GM12878 (cell line): Measurements from ENCODE around the gene ARHGDIA. TPM values are rescaled to one million over a fixed set of nuclear protein-coding genes. Genes with fewer than 3 reads are reported as not detected.

Experiments
- BCL3 ChIP-seq: IDR thresholded peaks from 2 replicates; pipeline ENCODE4 v1.6.1; 2011; ENCODE audit warnings: borderline replicate concordance, low read depth, mild to moderate bottlenecking, moderate library complexity, low read length; ENCODE audit not compliant: insufficient read depth, poor library complexity, severe bottlenecking
- BRCA1 ChIP-seq: IDR thresholded peaks from 2 replicates; pipeline ENCODE4 v1.6.1; 2011; ENCODE audit warnings: low read depth, low read length, improper control_type of control experiment
- CREB1 ChIP-seq: IDR thresholded peaks from 2 replicates; pipeline ENCODE4 v1.6.1; 2012; ENCODE audit warnings: low read depth, mild to moderate bottlenecking, inconsistent platforms
- E2F4 ChIP-seq: IDR thresholded peaks from 2 replicates; pipeline ENCODE4 v1.6.1; 2012; ENCODE audit warnings: low read depth, low read length, improper control_type of control experiment
- EGR1 ChIP-seq, 2 experiments: IDR thresholded peaks; 1 replicate in 1 of 2; 2 replicates in 1 of 2; pipeline ENCODE4 v1.6.1; 2011 to 2012; ENCODE audit warnings: low read depth in 2 of 2, low read length in 2 of 2, borderline replicate concordance in 1 of 2, mild to moderate bottlenecking in 1 of 2, moderate library complexity in 1 of 2
- ETV6 ChIP-seq, 2 experiments: fragments of 450-650 bp in 1 of 2; IDR thresholded peaks in 1 of 2; conservative IDR thresholded peaks in 1 of 2; 2 replicates each; pipeline ENCODE4 v1.6.1; 2014; ENCODE audit warnings: antibody characterized with exemption in 1 of 2, borderline replicate concordance in 1 of 2, low read depth in 1 of 2, mild to moderate bottlenecking in 1 of 2, moderate library complexity in 1 of 2
- FOS ChIP-seq: IDR thresholded peaks from 3 replicates; pipeline ENCODE4 v1.6.1; 2011; ENCODE audit warnings: borderline replicate concordance; ENCODE audit not compliant: insufficient read length; ENCODE audit errors: extremely low read depth
- GABPA ChIP-seq: IDR thresholded peaks from 2 replicates; pipeline ENCODE4 v1.6.1; 2014; ENCODE audit warnings: antibody characterized with exemption, low read depth, mild to moderate bottlenecking, inconsistent platforms
- JUND ChIP-seq: IDR thresholded peaks from 2 replicates; pipeline ENCODE4 v1.6.1; 2012; ENCODE audit warnings: low read depth, mild to moderate bottlenecking, low read length, improper control_type of control experiment, moderate library complexity
- KAT2A ChIP-seq: conservative IDR thresholded peaks from 2 replicates; pipeline ENCODE4 v1.6.1; 2011; ENCODE audit warnings: low read depth, low read length; ENCODE audit not compliant: control insufficient read depth
- MTA2 ChIP-seq: fragments of 450-650 bp; IDR thresholded peaks from 2 replicates; pipeline ENCODE4 v1.6.1; 2016; ENCODE audit warnings: low read depth, mild to moderate bottlenecking, moderate library complexity
- NFXL1 ChIP-seq: fragments of 450-650 bp; IDR thresholded peaks from 2 replicates; pipeline ENCODE4 v1.6.1; 2017; ENCODE audit warnings: antibody characterized with exemption, mild to moderate bottlenecking, borderline replicate concordance
- NR2C1 ChIP-seq: fragments of 450-650 bp; IDR thresholded peaks from 2 replicates; pipeline ENCODE4 v1.6.1; 2017; ENCODE audit warnings: antibody characterized with exemption, mild to moderate bottlenecking, moderate library complexity
- POLR2A ChIP-seq: IDR thresholded peaks from 2 replicates; pipeline ENCODE4 v1.6.1; 2011; ENCODE audit warnings: low read depth, mild to moderate bottlenecking, low read length
- POU2F2 ChIP-seq: IDR thresholded peaks from 3 replicates; pipeline ENCODE4 v1.6.1; 2011; ENCODE audit warnings: low read depth, mild to moderate bottlenecking, low read length, borderline replicate concordance
- RAD51 ChIP-seq: fragments of 450-650 bp; IDR thresholded peaks from 2 replicates; pipeline ENCODE4 v1.6.1; 2016; ENCODE audit warnings: moderate library complexity, mild to moderate bottlenecking, inconsistent platforms
- RCOR1 ChIP-seq: conservative IDR thresholded peaks from 2 replicates; pipeline ENCODE4 v1.6.1; 2012; ENCODE audit warnings: low read depth, low read length, improper control_type of control experiment
- REST ChIP-seq: IDR thresholded peaks from 2 replicates; pipeline ENCODE4 v1.6.1; 2012; ENCODE audit warnings: mild to moderate bottlenecking, low read depth, low read length
- SP1 ChIP-seq: IDR thresholded peaks from one replicate; pipeline ENCODE4 v1.6.1; 2011; ENCODE audit warnings: low read depth, low read length
- ZNF217 ChIP-seq: fragments of 450-650 bp; IDR thresholded peaks from 2 replicates; pipeline ENCODE4 v1.6.1; 2017; ENCODE audit warnings: antibody characterized with exemption, mild to moderate bottlenecking
- polyA plus RNA-seq, 11 experiments: library from polyadenylated mRNA; depleted of rRNA in 4 of 11; unstranded in 6 of 11; stranded (reverse) in 5 of 11; fragments of >200 nt; fragmentation: Nextera tagmentation in 4 of 11; fragmentation: Illumina TruSeq in 1 of 11; extraction: Ambion mirVana in 4 of 11; extraction: Trizol in 1 of 11; gene quantifications; 1 replicate in 1 of 11; 2 replicates in 10 of 11; pipeline versions ENCODE4 v1.2.1 to v1.2.3, GENCODE V29; 2011 to 2016; ENCODE audit warnings: inconsistent platforms in 2 of 11, missing spikeins in 2 of 11, low read depth in 1 of 11
- total RNA-seq, 4 experiments: library from RNA; depleted of rRNA in 3 of 4; stranded (reverse); fragments of >200 nt in 3 of 4; fragmentation: Illumina TruSeq in 1 of 4; extraction: Trizol in 1 of 4; gene quantifications; 2 replicates each; pipeline versions ENCODE4 v1.2.1 to v1.2.3, GENCODE V29; 2013 to 2021
- TF ChIP-seq, protein P1 (sequence below): fragments of 450-650 bp; IDR thresholded peaks from 2 replicates; pipeline ENCODE4 v1.6.1; 2017; ENCODE audit warnings: antibody characterized with exemption, mild to moderate bottlenecking, moderate library complexity

The ARHGDIA gene
- total and polyA plus RNA-seq, 10 of the 15 experiments (the other 5 are each of a cell fraction or from before 2014, with no cell fraction given), result 17.9 to 552 (median 169) TPM

GRCh38 chr17:81871387-81872230 is 472 bp upstream of the ARHGDIA start (continued):
- TF ChIP-seq, protein P1, sequence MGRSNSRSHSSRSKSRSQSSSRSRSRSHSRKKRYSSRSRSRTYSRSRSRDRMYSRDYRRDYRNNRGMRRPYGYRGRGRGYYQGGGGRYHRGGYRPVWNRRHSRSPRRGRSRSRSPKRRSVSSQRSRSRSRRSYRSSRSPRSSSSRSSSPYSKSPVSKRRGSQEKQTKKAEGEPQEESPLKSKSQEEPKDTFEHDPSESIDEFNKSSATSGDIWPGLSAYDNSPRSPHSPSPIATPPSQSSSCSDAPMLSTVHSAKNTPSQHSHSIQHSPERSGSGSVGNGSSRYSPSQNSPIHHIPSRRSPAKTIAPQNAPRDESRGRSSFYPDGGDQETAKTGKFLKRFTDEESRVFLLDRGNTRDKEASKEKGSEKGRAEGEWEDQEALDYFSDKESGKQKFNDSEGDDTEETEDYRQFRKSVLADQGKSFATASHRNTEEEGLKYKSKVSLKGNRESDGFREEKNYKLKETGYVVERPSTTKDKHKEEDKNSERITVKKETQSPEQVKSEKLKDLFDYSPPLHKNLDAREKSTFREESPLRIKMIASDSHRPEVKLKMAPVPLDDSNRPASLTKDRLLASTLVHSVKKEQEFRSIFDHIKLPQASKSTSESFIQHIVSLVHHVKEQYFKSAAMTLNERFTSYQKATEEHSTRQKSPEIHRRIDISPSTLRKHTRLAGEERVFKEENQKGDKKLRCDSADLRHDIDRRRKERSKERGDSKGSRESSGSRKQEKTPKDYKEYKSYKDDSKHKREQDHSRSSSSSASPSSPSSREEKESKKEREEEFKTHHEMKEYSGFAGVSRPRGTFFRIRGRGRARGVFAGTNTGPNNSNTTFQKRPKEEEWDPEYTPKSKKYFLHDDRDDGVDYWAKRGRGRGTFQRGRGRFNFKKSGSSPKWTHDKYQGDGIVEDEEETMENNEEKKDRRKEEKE, result 0 out of 2 replicates have a peak, but pooled peaks have one; percentile 68
- TF ChIP-seq NR2C1, result peak; percentile 80
- TF ChIP-seq SP1, result peak; percentile 66
- TF ChIP-seq ZNF217, result peak; percentile 95
- TF ChIP-seq ETV6 (conservative IDR thresholded peaks at IDR 0.05 in 1 of 2, IDR thresholded peaks at IDR 0.05 in 1 of 2; ENCODE audit: borderline replicate concordance in 1 of 2, low read depth in 1 of 2), result no peak
- no peak for TF ChIP-seq GABPA
- peak; percentile 44 for TF ChIP-seq BCL3
- no peak for TF ChIP-seq FOS
- TF ChIP-seq POLR2A, result peak; percentile 71; the same call in 1 of the 2 replicates
- TF ChIP-seq BRCA1, result no peak
- TF ChIP-seq KAT2A, result no peak
- TF ChIP-seq JUND, result no peak
- peak; percentile 85; the same call in 1 of the 2 replicates for TF ChIP-seq CREB1
- peak; percentile 80; the same call in 1 of the 2 replicates for TF ChIP-seq NFXL1
- TF ChIP-seq REST, result no peak
- no peak for TF ChIP-seq MTA2
- peak; percentile 26; the same call in 1 of the 3 replicates for TF ChIP-seq POU2F2
- TF ChIP-seq RCOR1, result no peak
- no peak; a peak in 1 of 3 replicates for TF ChIP-seq EGR1 (IDR thresholded peaks at IDR 0.05; ENCODE audit: borderline replicate concordance in 1 of 2, low read depth in 2 of 2, low read length in 2 of 2)
- TF ChIP-seq RAD51, result no peak
- TF ChIP-seq E2F4, result peak; percentile 23; the same call in 1 of the 2 replicates
